HL-60 (cell line): ENCODE results near the gene TRPV2.

Source experiments
- POLR2AphosphoS5 ChIP-seq: IDR thresholded peaks from 2 replicates; pipeline ENCODE4 v1.6.1; 2012; ENCODE audit warnings: low read depth
- SPI1 ChIP-seq: IDR thresholded peaks from 2 replicates; pipeline ENCODE4 v1.6.1; 2012; ENCODE audit warnings: low read depth, mild to moderate bottlenecking, borderline replicate concordance
- TF ChIP-seq, protein P1 (sequence below): IDR thresholded peaks from one replicate; pipeline ENCODE4 v1.5.1; 2011; ENCODE audit warnings: low read length, control low read depth, inconsistent platforms; ENCODE audit not compliant: insufficient read depth

DNA sequence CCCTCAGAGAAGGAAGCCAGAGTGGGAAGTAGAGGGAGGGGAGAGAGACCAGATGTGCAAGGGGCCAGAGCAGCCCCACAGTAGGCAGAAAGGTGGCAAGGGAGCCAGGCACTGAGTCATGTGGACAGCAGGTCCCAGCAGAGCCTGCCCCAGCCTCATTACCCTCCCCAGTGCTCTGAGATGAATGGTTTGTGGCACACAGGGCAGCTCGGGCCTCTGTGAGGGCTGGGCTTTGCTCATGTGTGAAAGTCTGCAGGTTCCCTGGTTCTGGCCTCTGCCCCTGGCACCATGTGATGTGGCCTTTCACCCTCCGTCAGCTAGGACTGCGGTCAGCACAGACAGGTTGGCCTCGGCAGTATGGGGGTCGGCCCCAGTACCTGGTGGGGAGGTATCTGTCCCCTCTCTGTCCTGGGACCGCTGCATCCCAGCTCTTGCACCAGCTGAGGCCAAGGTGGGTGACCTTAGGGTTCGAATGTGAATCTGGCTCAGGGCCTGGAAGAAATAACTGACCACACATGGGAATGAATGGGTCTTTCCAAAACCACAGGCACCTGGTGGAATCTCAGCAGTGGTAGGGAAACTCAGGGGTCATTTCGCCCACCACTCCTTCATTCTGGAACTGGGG is 67.8 kb downstream of the TRPV2 start:
- TF ChIP-seq, protein P1, sequence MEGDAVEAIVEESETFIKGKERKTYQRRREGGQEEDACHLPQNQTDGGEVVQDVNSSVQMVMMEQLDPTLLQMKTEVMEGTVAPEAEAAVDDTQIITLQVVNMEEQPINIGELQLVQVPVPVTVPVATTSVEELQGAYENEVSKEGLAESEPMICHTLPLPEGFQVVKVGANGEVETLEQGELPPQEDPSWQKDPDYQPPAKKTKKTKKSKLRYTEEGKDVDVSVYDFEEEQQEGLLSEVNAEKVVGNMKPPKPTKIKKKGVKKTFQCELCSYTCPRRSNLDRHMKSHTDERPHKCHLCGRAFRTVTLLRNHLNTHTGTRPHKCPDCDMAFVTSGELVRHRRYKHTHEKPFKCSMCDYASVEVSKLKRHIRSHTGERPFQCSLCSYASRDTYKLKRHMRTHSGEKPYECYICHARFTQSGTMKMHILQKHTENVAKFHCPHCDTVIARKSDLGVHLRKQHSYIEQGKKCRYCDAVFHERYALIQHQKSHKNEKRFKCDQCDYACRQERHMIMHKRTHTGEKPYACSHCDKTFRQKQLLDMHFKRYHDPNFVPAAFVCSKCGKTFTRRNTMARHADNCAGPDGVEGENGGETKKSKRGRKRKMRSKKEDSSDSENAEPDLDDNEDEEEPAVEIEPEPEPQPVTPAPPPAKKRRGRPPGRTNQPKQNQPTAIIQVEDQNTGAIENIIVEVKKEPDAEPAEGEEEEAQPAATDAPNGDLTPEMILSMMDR = no peak
- TF ChIP-seq POLR2AphosphoS5 = no peak
- TF ChIP-seq SPI1 = no peak
